Fibroblast of pulmonary artery (primary cell): ENCODE measurements around the gene SMIM41.
A peak's percentile ranks its signal among the peaks of the same experiment; 100 is the strongest.

ENCODE experiments used
- DNase-seq: peaks from one replicate; pipeline ENCODE4 v3.0.0-alpha.2; 2010; ENCODE audit warnings: low read depth
- H3K4me3 ChIP-seq: replicated peaks from 2 replicates; pipeline ENCODE4 v1.5.1; 2011; ENCODE audit warnings: low read depth, mild to moderate bottlenecking, control low read depth, low read length, moderate library complexity
- TF ChIP-seq, protein P1 (sequence below): IDR thresholded peaks from 2 replicates; pipeline ENCODE4 v1.5.1; 2011; ENCODE audit warnings: mild to moderate bottlenecking, control low read depth, low read length, inconsistent platforms; ENCODE audit errors: missing control alignments

SMIM41 gene

DNA sequence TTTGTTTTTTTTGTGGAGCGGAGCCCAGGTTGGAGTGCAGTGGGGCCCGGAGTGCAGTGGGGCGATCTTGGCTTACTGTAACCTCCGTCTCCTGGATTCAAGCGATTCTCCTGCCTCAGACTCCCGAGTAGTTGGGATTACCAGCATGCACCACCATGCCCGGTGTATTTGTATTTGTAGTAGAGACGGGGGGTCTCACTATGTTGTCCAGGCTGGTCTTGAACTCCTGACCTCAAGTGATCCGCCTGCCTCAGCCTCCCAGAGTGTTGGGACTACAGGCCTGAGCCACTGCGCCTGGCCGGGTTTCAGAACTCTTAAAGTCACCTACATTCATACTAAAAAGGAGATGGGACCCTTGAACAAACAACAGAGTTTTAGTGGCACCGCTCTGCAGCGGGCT is 59.6 kb downstream of the SMIM41 start:
- no peak for DNase-seq
- TF ChIP-seq, protein P1, sequence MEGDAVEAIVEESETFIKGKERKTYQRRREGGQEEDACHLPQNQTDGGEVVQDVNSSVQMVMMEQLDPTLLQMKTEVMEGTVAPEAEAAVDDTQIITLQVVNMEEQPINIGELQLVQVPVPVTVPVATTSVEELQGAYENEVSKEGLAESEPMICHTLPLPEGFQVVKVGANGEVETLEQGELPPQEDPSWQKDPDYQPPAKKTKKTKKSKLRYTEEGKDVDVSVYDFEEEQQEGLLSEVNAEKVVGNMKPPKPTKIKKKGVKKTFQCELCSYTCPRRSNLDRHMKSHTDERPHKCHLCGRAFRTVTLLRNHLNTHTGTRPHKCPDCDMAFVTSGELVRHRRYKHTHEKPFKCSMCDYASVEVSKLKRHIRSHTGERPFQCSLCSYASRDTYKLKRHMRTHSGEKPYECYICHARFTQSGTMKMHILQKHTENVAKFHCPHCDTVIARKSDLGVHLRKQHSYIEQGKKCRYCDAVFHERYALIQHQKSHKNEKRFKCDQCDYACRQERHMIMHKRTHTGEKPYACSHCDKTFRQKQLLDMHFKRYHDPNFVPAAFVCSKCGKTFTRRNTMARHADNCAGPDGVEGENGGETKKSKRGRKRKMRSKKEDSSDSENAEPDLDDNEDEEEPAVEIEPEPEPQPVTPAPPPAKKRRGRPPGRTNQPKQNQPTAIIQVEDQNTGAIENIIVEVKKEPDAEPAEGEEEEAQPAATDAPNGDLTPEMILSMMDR = no peak
- no peak overlapping the region for H3K4me3 ChIP-seq

DNA sequence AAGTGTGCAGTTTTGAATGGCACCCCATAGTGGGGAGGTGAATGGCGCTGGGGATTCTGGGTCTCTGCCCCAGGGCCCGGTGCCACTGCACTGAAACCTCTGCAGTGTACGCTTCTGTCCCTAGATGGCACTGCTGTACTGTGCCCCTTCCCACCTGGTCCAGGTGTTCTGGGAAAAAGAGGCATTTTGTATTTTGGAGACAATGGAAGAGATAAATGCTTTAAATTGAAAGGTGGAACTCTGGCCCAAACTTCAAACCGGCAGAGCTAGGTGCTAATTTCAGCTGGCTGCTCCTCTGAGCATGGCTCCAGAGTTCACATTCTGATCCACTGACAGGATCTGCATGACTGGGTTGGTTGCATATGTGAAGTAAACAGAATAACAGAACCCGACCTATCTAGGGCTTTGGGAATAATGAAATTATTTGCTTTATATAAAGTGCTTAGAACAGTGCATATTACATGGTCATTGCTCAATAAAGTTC is 60.1 kb downstream of the SMIM41 start:
- TF ChIP-seq, protein P1 = peak; percentile 75
- no peak for DNase-seq
- H3K4me3 ChIP-seq = no peak overlapping the region

DNA sequence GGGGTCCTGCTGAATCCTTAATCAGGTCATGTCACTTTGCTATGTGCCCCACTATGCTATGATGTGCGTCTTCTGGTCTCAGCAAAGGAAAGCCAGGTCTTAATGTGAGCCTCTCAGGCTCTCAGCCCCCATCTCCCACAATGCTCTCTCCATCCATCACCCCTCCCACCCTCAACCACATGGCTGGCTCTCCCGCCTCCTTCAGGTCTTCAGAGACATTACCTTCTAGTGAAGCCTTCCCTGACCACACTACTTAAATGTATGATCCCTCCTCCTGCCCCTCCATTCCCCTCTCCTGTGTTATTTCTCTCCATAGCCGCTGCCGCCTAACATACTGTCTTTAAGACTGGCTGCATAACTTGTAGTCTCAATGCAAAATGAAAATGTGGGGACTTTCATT is 61.8 kb downstream of the SMIM41 start:
- TF ChIP-seq, protein P1 = no peak
- no peak for DNase-seq
- H3K4me3 ChIP-seq = no peak overlapping the region

DNA sequence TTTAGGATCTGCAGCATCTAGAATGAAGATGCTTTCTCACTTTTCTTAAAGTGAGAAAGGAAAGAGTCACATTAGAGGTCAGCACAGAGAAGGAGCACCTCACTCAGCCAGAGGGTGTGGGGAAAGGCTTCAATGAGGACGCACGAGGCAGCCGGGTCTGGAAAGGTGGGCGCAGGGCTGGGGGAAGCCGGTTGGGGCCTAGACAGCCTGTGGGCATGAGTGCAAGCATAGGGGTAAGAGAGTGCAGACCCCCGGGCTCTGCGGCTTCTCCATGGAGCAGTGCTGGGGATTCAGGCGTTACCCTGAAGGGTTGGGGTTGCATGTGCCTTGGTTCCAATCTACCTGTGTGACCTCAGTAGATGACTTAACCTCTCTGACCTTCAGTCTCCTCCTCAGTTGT is 62.4 kb downstream of the SMIM41 start:
- TF ChIP-seq, protein P1 = no peak
- no peak overlapping the region for H3K4me3 ChIP-seq
- DNase-seq = no peak

DNA sequence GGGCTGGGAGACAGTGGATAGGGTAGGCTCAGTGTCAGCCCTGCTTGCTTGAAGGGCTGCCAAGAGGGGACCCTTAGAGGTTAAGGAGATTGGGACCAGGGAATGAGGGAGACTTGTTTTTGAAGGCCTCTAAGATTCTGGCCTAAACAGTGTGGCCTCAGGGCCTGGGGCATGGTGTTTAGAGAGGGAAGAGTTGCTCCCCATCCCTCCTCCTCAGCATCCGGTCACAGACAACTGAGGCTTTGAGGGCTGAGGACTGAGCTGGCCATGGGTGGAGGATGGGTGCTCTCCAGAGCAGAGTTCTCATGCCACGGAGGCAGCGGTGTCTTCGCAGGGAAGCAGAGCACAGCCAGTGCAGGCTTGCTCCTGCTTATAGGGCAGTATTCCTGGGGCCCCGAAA is 62.9 kb downstream of the SMIM41 start:
- TF ChIP-seq, protein P1 = no peak
- DNase-seq = no peak
- H3K4me3 ChIP-seq = no peak overlapping the region

DNA sequence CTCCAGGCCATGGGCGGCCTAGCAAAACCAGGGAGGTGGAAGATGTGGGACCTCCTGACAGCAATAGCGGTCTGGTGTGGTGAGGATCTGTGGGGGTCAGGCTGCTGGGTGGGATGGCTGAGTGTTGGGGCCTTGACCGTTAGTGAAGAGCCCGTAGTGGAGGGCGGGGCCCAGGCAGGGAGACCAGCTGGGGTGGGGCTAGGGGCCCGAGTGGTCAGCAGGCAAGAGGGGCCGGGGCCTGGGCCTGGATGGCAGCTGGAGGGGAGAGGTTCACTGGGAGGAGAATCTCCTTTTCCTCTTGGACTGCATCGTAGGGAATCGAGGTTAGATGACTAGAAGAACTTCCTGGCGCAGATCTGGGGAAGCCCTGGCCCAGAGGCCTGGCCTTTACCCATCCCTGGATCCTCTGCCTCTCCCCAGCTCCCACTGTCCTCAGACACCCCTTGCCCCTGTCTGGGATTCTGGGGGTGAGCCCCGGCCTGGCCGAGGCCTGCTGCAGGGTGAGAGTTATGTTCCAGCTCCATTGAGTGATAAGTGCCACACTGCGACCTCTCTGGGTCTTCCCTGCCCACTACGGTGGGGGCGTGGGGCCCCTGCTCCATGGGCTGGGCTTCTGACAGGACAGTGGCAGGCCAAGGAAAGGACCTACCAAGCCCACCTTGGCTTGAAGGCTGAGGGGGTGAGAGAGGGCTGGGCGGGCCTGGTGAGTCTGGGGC is 65.2 kb downstream of the SMIM41 start:
- no peak overlapping the region for H3K4me3 ChIP-seq
- TF ChIP-seq, protein P1 = no peak
- DNase-seq = no peak
